Stimulated activated CD8-positive, alpha-beta memory T cell treated with anti-CD3 and anti-CD28 coated beads, Interleukin-4, amount 100 ng/mL, for 1 hour (primary cell): Measurements from ENCODE around the gene RPS3.
A peak's percentile ranks its signal among the peaks of the same experiment; 100 is the strongest.

ENCODE experiments used
- DNase-seq, 2 donors: peaks; one replicate each; pipeline ENCODE4 v3.0.0-alpha.2; 2020; ENCODE audit warnings: low read depth in 2 of 2, low spot score in 1 of 2

The RPS3 gene

GRCh38 chr11:75434051-75434450 lies 34.7 kb downstream of the RPS3 start:
- no peak for DNase-seq

GRCh38 chr11:75434886-75435570 lies 35.7 kb downstream of the RPS3 start:
- no peak for DNase-seq

- DNase-seq: no peak
Measured at GRCh38 chr11:75435571-75435925, 36.2 kb downstream of the RPS3 start.

- no peak for DNase-seq
Measured at GRCh38 chr11:75436806-75437205, 37.5 kb downstream of the RPS3 start.

GRCh38 chr11:75437966-75438659 lies 38.8 kb downstream of the RPS3 start:
- DNase-seq: no peak

- DNase-seq: no peak
Measured at GRCh38 chr11:75439026-75439425, 39.7 kb downstream of the RPS3 start.

- no peak for DNase-seq
Measured at GRCh38 chr11:75439495-75440120, 40.3 kb downstream of the RPS3 start.

GRCh38 chr11:75440960-75441803 lies 41.9 kb downstream of the RPS3 start:
- no peak for DNase-seq

GRCh38 chr11:75441804-75442132 lies 42.5 kb downstream of the RPS3 start:
- DNase-seq: no peak

GRCh38 chr11:75442161-75442885 lies 43.0 kb downstream of the RPS3 start:
- no peak for DNase-seq

- DNase-seq: no peak
Measured at GRCh38 chr11:75443043-75443442, 43.7 kb downstream of the RPS3 start.

GRCh38 chr11:75445315-75445953 lies 46.1 kb downstream of the RPS3 start:
- DNase-seq: peak; percentile 46 to 51

- no peak for DNase-seq
Measured at GRCh38 chr11:75447415-75447814, 48.1 kb downstream of the RPS3 start.

- no peak for DNase-seq
Measured at GRCh38 chr11:75449271-75449670, 50.0 kb downstream of the RPS3 start.

- no peak for DNase-seq
Measured at GRCh38 chr11:75449776-75450175, 50.5 kb downstream of the RPS3 start.

GRCh38 chr11:75450236-75450635 lies 50.9 kb downstream of the RPS3 start:
- DNase-seq: no peak

- DNase-seq: no peak
Measured at GRCh38 chr11:75450826-75451821, 51.8 kb downstream of the RPS3 start.

GRCh38 chr11:75453916-75454655 lies 54.8 kb downstream of the RPS3 start:
- no peak for DNase-seq

- DNase-seq: no peak
Measured at GRCh38 chr11:75454987-75455386, 55.7 kb downstream of the RPS3 start.
